Measurements from ENCODE around the gene KAT8. TPM values are rescaled to one million over a fixed set of nuclear protein-coding genes. Genes with fewer than 3 reads are reported as not detected.

Gene KAT8
- total and polyA plus RNA-seq, 2 of the 13 experiments (the other 11 are each of a cell fraction or from before 2014, with no cell fraction given) = 79.0 to 84.2 TPM

- TF ChIP-seq THRA (CRISPR knock-in tag; IDR thresholded peaks at IDR 0.05; ENCODE audit: borderline replicate concordance) (no peak), ZNF503 (CRISPR knock-in tag; IDR thresholded peaks at IDR 0.05) (no peak), HMG20B (CRISPR knock-in tag; conservative IDR thresholded peaks at IDR 0.05) (no peak), JARID2 (CRISPR knock-in tag; IDR thresholded peaks at IDR 0.05; ENCODE audit: insufficient replicate concordance) (no peak), HNRNPH1 (optimal IDR thresholded peaks at IDR 0.05; ENCODE audit: low read depth, low read length) (no peak), ZNF687 (CRISPR knock-in tag; IDR thresholded peaks at IDR 0.05) (0 out of 2 replicates have a peak, but pooled peaks have one; percentile 15), POLR2A (IDR thresholded peaks at IDR 0.05; ENCODE audit: insufficient read depth in 1 of 2, low read depth in 2 of 2, low read length in 2 of 2) (peak in 1 of 2 experiments; percentile 8; a peak in 2 of 4 replicates), TCF7 (IDR thresholded peaks at IDR 0.05; ENCODE audit: low read depth) (no peak)
Observed at GRCh38 chr16:31085873-31086628, 31.4 kb upstream of the KAT8 start (continued).

All from HepG2 (cell line).